Activated CD8-positive, alpha-beta T cell treated with anti-CD3 and anti-CD28 coated beads for 36 hours (primary cell): ENCODE data around the gene ADAM19. TPM values are rescaled to one million over a fixed set of nuclear protein-coding genes. Genes with fewer than 3 reads are reported as not detected.
A peak's percentile ranks its signal among the peaks of the same experiment; 100 is the strongest.

ENCODE experiments used
- ATAC-seq: fragments of 200-7000 bp; cut with Tn5 transposase; one replicate; pipeline ENCODE4 v1.10.0; 2021; ENCODE audit warnings: mild to moderate bottlenecking, moderate library complexity
- CTCF ChIA-PET: fragments of 350-600 bp; sonication (Branson Sonifier 250); formaldehyde crosslinking; loops from one replicate; lab custom pipeline; 2021; ENCODE audit warnings: antibody characterized with exemption; lab: Charles Lee
- POLR2A ChIA-PET: fragments of 350-600 bp; sonication (Branson Sonifier 250); formaldehyde crosslinking; loops from one replicate; lab custom pipeline; 2021; ENCODE audit warnings: antibody characterized with exemption; lab: Charles Lee
- DNase-seq: peaks from one replicate; pipeline ENCODE4 v3.0.0-alpha.2; 2020
- H3K27ac Mint-ChIP-seq: one replicate; pipeline ENCODE4 v1.8.0; 2021; ENCODE audit warnings: mild to moderate bottlenecking, mixed read lengths
- H3K27me3 Mint-ChIP-seq: one replicate; pipeline ENCODE4 v1.8.0; 2021; ENCODE audit warnings: mixed read lengths
- H3K36me3 Mint-ChIP-seq: one replicate; pipeline ENCODE4 v1.8.0; 2021; ENCODE audit warnings: low read depth, mixed read lengths
- H3K4me1 Mint-ChIP-seq: one replicate; pipeline ENCODE4 v1.8.0; 2021; ENCODE audit warnings: low read depth, mixed read lengths
- H3K4me3 Mint-ChIP-seq: one replicate; pipeline ENCODE4 v1.8.0; 2021; ENCODE audit warnings: mild to moderate bottlenecking, moderate library complexity, mixed read lengths
- H3K9me3 Mint-ChIP-seq: one replicate; pipeline ENCODE4 v1.8.0; 2021; ENCODE audit warnings: mixed read lengths
- CTCF ChIP-seq: fragments of 200-600 bp; IDR thresholded peaks from one replicate; pipeline ENCODE4 v1.8.0; 2022; ENCODE audit warnings: antibody characterized with exemption, mild to moderate bottlenecking
- intact Hi-C: fragments of 100-400 bp; cut with micrococcal nuclease; formaldehyde crosslinking; loops from one replicate; pipeline ENCODE4 v1.10.0; 2022
- total RNA-seq, 2 experiments: library from RNA; stranded (reverse); gene quantifications; one replicate each; pipeline ENCODE4 v1.2.3, GENCODE V29; 2021

The ADAM19 gene
- total RNA-seq, 2 experiments from 2014 or later = 12.3 to 12.9 TPM

- DNase-seq (peak; percentile 64), ATAC-seq (peak; percentile 92)
- Mint-ChIP-seq H3K9me3 (no peaks in the 10 kb centered on the region), H3K36me3 (no peaks in the 10 kb centered on the region), H3K27me3 (no peaks in the 10 kb centered on the region), H3K27ac (peak overlapping the region; percentile 85), H3K4me3 (peak overlapping the region; percentile 38), H3K4me1 (peaks cover 57% of the 10 kb centered on the region)
- ChIA-PET CTCF (interaction anchor here (0.8 to 1.2 kb wide), 5 partner anchors 11 to 202 kb away, joined by 3 to 5 read pairs (median 3); no protein-coding TSS in a partner anchor), POLR2A (interaction anchor here (0.6 to 3.1 kb wide), 5 partner anchors 17 to 68 kb away, joined by 3 to 9 read pairs (median 3); no protein-coding TSS in a partner anchor)
- TF ChIP-seq CTCF = no peak
- intact Hi-C loops = loop anchor here (2.0 kb wide), 1 partner anchor 62 kb away; no protein-coding TSS in a partner anchor
These were observed 34.7 kb downstream of the ADAM19 start for GRCh38 chr5:157540707-157541446.

GRCh38 chr5:157540124-157540523, 35.5 kb downstream of the ADAM19 start:
- no peaks in the 10 kb centered on the region for H3K27me3 Mint-ChIP-seq
- H3K9me3 Mint-ChIP-seq = no peaks in the 10 kb centered on the region
- POLR2A ChIA-PET = interaction anchor here (1.1 to 3.1 kb wide), 2 partner anchors 18 to 68 kb away, joined by 3 to 9 read pairs; no protein-coding TSS in a partner anchor
- CTCF ChIA-PET = interaction anchor here (0.9 to 1.4 kb wide), 3 partner anchors 22 to 212 kb away, joined by 3 to 4 read pairs (median 4); no protein-coding TSS in a partner anchor
- H3K4me1 Mint-ChIP-seq = peaks cover 52% of the 10 kb centered on the region
- ATAC-seq (no peak), DNase-seq (no peak)
- H3K27ac Mint-ChIP-seq = peak overlapping the region; percentile 85
- peak overlapping the region; percentile 38 for H3K4me3 Mint-ChIP-seq
- no peaks in the 10 kb centered on the region for H3K36me3 Mint-ChIP-seq
- intact Hi-C loops = loop anchor here (2.0 kb wide), 1 partner anchor 63 kb away; no protein-coding TSS in a partner anchor
- TF ChIP-seq CTCF = no peak

- H3K27me3 Mint-ChIP-seq = no peaks in the 10 kb centered on the region
- POLR2A ChIA-PET = interaction anchor here (1.1 to 3.1 kb wide), 2 partner anchors 19 to 69 kb away, joined by 3 to 9 read pairs; no protein-coding TSS in a partner anchor
These were observed 36.0 kb downstream of the ADAM19 start for GRCh38 chr5:157539503-157540022.

GRCh38 chr5:157538311-157538710, 37.3 kb downstream of the ADAM19 start:
- ChIA-PET POLR2A (no interaction called here), CTCF (no interaction called here)
- TF ChIP-seq CTCF = no peak
- Mint-ChIP-seq H3K9me3 (no peaks in the 10 kb centered on the region), H3K27me3 (no peaks in the 10 kb centered on the region), H3K27ac (no peak overlapping the region), H3K36me3 (no peaks in the 10 kb centered on the region), H3K4me3 (no peak overlapping the region), H3K4me1 (peaks cover 37% of the 10 kb centered on the region)
- intact Hi-C loops = no loop called here
- ATAC-seq = no peak
- no peak for DNase-seq

More at GRCh38 chr5:157539503-157540022, 36.0 kb downstream of the ADAM19 start:
- no peak for TF ChIP-seq CTCF
- H3K36me3 Mint-ChIP-seq = no peaks in the 10 kb centered on the region
- ATAC-seq (no peak), DNase-seq (no peak)
- no peaks in the 10 kb centered on the region for H3K9me3 Mint-ChIP-seq
- peak overlapping the region; percentile 85 for H3K27ac Mint-ChIP-seq
- H3K4me3 Mint-ChIP-seq = no peak overlapping the region
- H3K4me1 Mint-ChIP-seq = peaks cover 46% of the 10 kb centered on the region
- CTCF ChIA-PET = interaction anchor here (0.9 to 1.4 kb wide), 3 partner anchors 23 to 211 kb away, joined by 3 to 4 read pairs (median 4); no protein-coding TSS in a partner anchor
- intact Hi-C loops = loop anchor here (2.0 kb wide), 1 partner anchor 63 kb away; no protein-coding TSS in a partner anchor
